ENCODE results near the gene GABRB1.

The GABRB1 gene

GRCh38 chr4:47013373-47013772 is 18.0 kb upstream of the GABRB1 start:
- no peak for DNase-seq
- Histone ChIP-seq H2BK120ac (ENCODE audit: low read depth, low read length) (no peak overlapping the region), H3K4me2 (ENCODE audit: low read length, poor library complexity, severe bottlenecking) (no peak overlapping the region), H3K79me1 (replicated peaks; ENCODE audit: low read length, poor library complexity, severe bottlenecking) (no peaks in the 10 kb centered on the region), H3K4me1 (ENCODE audit: control insufficient read depth, insufficient read depth, low read depth, low read length) (peaks cover 2% of the 10 kb centered on the region), H3K14ac (ENCODE audit: low read length in 2 of 2) (no peak overlapping the region), H2AK5ac (ENCODE audit: low read length, severe bottlenecking) (no peak overlapping the region), H4K91ac (ENCODE audit: low read length) (no peak overlapping the region), H3K4ac (ENCODE audit: low read depth in 1 of 2, low read length in 2 of 2) (no peak overlapping the region), H3K27ac (ENCODE audit: low read length, poor library complexity, severe bottlenecking) (no peak overlapping the region), H2BK5ac (ENCODE audit: low read depth, low read length, poor library complexity, severe bottlenecking) (no peak overlapping the region), H2BK15ac (ENCODE audit: low read depth, poor library complexity, severe bottlenecking) (no peak overlapping the region), H4K8ac (ENCODE audit: low read length) (no peak overlapping the region), H3K18ac (ENCODE audit: low read depth in 1 of 2, low read length in 2 of 2) (no peak overlapping the region), H3K9ac (ENCODE audit: low read length) (no peak overlapping the region), H3K9me3 (ENCODE audit: control insufficient read depth, low read length) (no peaks in the 10 kb centered on the region), H3K27me3 (ENCODE audit: control insufficient read depth in 1 of 2, insufficient read depth in 1 of 2, low read length in 2 of 2) (no peaks in the 10 kb centered on the region), H3K23ac (ENCODE audit: low read length in 2 of 2) (no peak overlapping the region), H2AFZ (ENCODE audit: low read depth, low read length) (no peak overlapping the region), H3K4me3 (ENCODE audit: insufficient read depth in 1 of 2, low read depth in 1 of 2, low read length in 2 of 2) (no peak overlapping the region), H2BK12ac (ENCODE audit: low read length in 2 of 2) (no peak overlapping the region), H3K36me3 (ENCODE audit: control insufficient read depth in 1 of 2, insufficient read depth in 2 of 2, low read depth in 1 of 2, low read length in 2 of 2) (no peaks in the 10 kb centered on the region)
- 93% methylated on average over 2 of the region's 3 CpGs for WGBS

DNA sequence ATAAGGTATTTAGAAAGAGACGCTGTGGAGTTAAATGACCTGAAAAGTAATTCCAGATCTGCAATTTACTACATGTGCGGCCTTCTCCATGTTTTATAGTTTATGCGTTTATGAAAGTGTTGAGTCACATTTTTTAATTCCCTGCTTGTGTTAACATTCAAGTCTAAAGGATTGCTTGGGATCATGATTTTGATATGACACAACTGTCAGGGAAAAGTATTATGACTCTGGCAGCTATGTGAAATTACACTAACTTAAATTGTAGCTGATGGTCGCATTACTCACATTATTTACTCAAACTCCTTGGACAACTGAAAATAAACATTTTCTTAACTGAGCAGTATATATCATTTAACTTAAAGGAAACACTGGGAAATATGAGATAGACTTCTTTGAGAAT is 14.3 kb upstream of the GABRB1 start:
- no peak overlapping the region for H2BK5ac ChIP-seq (ENCODE audit: low read depth, low read length, poor library complexity, severe bottlenecking)
- H3K79me1 ChIP-seq (replicated peaks; ENCODE audit: low read length, poor library complexity, severe bottlenecking), result no peaks in the 10 kb centered on the region
- H3K9me3 ChIP-seq (ENCODE audit: control insufficient read depth, low read length), result no peaks in the 10 kb centered on the region
- H3K4me1 ChIP-seq (ENCODE audit: control insufficient read depth, insufficient read depth, low read depth, low read length), result no peaks in the 10 kb centered on the region
- no peak overlapping the region for H2BK120ac ChIP-seq (ENCODE audit: low read depth, low read length)
- no peak overlapping the region for H3K23ac ChIP-seq (ENCODE audit: low read length in 2 of 2)
- H3K4ac ChIP-seq (ENCODE audit: low read depth in 1 of 2, low read length in 2 of 2), result no peak overlapping the region
- DNase-seq, result peak; percentile 30
- no peak overlapping the region for H3K27ac ChIP-seq (ENCODE audit: low read length, poor library complexity, severe bottlenecking)
- no peak overlapping the region for H2AFZ ChIP-seq (ENCODE audit: low read depth, low read length)
- no peak overlapping the region for H3K4me3 ChIP-seq (ENCODE audit: insufficient read depth in 1 of 2, low read depth in 1 of 2, low read length in 2 of 2)
- no peak overlapping the region for H4K91ac ChIP-seq (ENCODE audit: low read length)
- no peak overlapping the region for H3K9ac ChIP-seq (ENCODE audit: low read length)
- H2AK5ac ChIP-seq (ENCODE audit: low read length, severe bottlenecking), result no peak overlapping the region
- no peak overlapping the region for H2BK12ac ChIP-seq (ENCODE audit: low read length in 2 of 2)
- no peaks in the 10 kb centered on the region for H3K27me3 ChIP-seq (ENCODE audit: control insufficient read depth in 1 of 2, insufficient read depth in 1 of 2, low read length in 2 of 2)
- no peak overlapping the region for H3K14ac ChIP-seq (ENCODE audit: low read length in 2 of 2)
- H3K4me2 ChIP-seq (ENCODE audit: low read length, poor library complexity, severe bottlenecking), result no peak overlapping the region
- H4K8ac ChIP-seq (ENCODE audit: low read length), result no peak overlapping the region
- no peaks in the 10 kb centered on the region for H3K36me3 ChIP-seq (ENCODE audit: control insufficient read depth in 1 of 2, insufficient read depth in 2 of 2, low read depth in 1 of 2, low read length in 2 of 2)
- H3K18ac ChIP-seq (ENCODE audit: low read depth in 1 of 2, low read length in 2 of 2), result no peak overlapping the region
- 88% methylated on average over 2 of the region's 4 CpGs for WGBS
- no peak overlapping the region for H2BK15ac ChIP-seq (ENCODE audit: low read depth, poor library complexity, severe bottlenecking)

DNA sequence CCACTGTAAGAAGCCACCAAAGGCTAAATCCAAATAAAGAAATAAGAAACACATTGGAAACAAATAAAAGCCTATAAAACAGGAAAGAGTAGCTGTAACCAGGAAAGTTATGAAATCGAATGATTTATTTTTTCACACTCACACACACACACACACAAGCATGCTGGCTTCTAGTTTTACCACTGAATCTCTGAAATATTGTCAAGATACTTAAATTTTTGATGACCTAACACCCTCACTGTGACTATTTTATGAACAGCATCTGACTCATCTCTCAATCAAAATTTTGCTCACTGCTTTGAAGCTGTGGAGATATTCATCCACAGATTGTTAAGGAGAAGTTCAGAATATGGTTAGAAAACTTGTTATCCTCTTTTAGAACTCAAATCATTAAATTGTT is 13.9 kb upstream of the GABRB1 start:
- 80% methylated on average over 1 of the region's 1 CpG for WGBS
- no peak overlapping the region for H4K91ac ChIP-seq (ENCODE audit: low read length)
- no peak overlapping the region for H3K18ac ChIP-seq (ENCODE audit: low read depth in 1 of 2, low read length in 2 of 2)
- H3K27me3 ChIP-seq (ENCODE audit: control insufficient read depth in 1 of 2, insufficient read depth in 1 of 2, low read length in 2 of 2), result no peaks in the 10 kb centered on the region
- H3K4ac ChIP-seq (ENCODE audit: low read depth in 1 of 2, low read length in 2 of 2), result no peak overlapping the region
- no peak overlapping the region for H2BK120ac ChIP-seq (ENCODE audit: low read depth, low read length)
- H3K4me3 ChIP-seq (ENCODE audit: insufficient read depth in 1 of 2, low read depth in 1 of 2, low read length in 2 of 2), result no peak overlapping the region
- no peak overlapping the region for H2BK5ac ChIP-seq (ENCODE audit: low read depth, low read length, poor library complexity, severe bottlenecking)
- no peak overlapping the region for H3K4me2 ChIP-seq (ENCODE audit: low read length, poor library complexity, severe bottlenecking)
- no peak overlapping the region for H3K14ac ChIP-seq (ENCODE audit: low read length in 2 of 2)
- H3K23ac ChIP-seq (ENCODE audit: low read length in 2 of 2), result no peak overlapping the region
- H3K9ac ChIP-seq (ENCODE audit: low read length), result no peak overlapping the region
- H2BK12ac ChIP-seq (ENCODE audit: low read length in 2 of 2), result no peak overlapping the region
- H3K9me3 ChIP-seq (ENCODE audit: control insufficient read depth, low read length), result no peaks in the 10 kb centered on the region
- no peak overlapping the region for H2BK15ac ChIP-seq (ENCODE audit: low read depth, poor library complexity, severe bottlenecking)
- H2AK5ac ChIP-seq (ENCODE audit: low read length, severe bottlenecking), result no peak overlapping the region
- peak; percentile 46 for DNase-seq
- no peaks in the 10 kb centered on the region for H3K79me1 ChIP-seq (replicated peaks; ENCODE audit: low read length, poor library complexity, severe bottlenecking)
- no peak overlapping the region for H4K8ac ChIP-seq (ENCODE audit: low read length)
- no peaks in the 10 kb centered on the region for H3K36me3 ChIP-seq (ENCODE audit: control insufficient read depth in 1 of 2, insufficient read depth in 2 of 2, low read depth in 1 of 2, low read length in 2 of 2)
- H3K4me1 ChIP-seq (ENCODE audit: control insufficient read depth, insufficient read depth, low read depth, low read length), result no peaks in the 10 kb centered on the region
- no peak overlapping the region for H2AFZ ChIP-seq (ENCODE audit: low read depth, low read length)
- no peak overlapping the region for H3K27ac ChIP-seq (ENCODE audit: low read length, poor library complexity, severe bottlenecking)

DNA sequence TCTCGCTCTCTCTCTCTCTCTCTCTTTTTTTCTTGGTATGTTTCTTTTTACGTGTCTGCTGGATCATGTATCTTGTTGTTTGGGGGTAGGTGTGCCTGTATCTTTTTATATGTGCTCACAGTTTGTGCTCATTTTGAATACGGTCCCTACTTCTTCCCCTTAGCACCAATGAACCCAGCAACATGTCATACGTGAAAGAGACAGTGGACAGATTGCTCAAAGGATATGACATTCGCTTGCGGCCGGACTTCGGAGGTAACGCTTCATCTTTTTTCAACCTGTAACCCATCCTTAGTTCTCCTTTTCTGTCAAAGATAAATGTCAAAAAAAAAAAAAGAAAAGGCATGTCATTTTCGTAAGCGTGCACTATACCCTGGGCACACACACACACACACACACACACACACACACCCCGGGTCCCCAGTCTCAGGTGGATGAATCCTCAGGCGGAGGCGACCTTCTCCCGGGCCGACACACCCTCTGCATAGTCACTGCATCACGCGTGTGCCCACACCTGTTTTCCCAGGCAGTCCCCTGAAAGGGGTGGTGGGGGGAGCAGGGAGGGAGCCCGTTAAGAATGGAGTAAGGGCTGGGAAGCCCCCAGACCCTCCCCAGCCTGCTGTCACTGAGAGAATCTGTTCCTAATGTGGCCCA is 511 bp downstream of the GABRB1 start:
- H3K79me1 ChIP-seq (replicated peaks; ENCODE audit: low read length, poor library complexity, severe bottlenecking), result no peaks in the 10 kb centered on the region
- peak overlapping the region; percentile 23 to 64 for H3K18ac ChIP-seq (ENCODE audit: low read depth in 1 of 2, low read length in 2 of 2)
- H2BK15ac ChIP-seq (ENCODE audit: low read depth, poor library complexity, severe bottlenecking), result no peak overlapping the region
- peak overlapping the region; percentile 58 to 77 for H3K4me3 ChIP-seq (ENCODE audit: insufficient read depth in 1 of 2, low read depth in 1 of 2, low read length in 2 of 2)
- H3K27ac ChIP-seq (ENCODE audit: low read length, poor library complexity, severe bottlenecking), result no peak overlapping the region
- under 1% methylated on average over 10 of the region's 19 CpGs for WGBS
- peak overlapping the region; percentile 21 for H3K9ac ChIP-seq (ENCODE audit: low read length)
- no peak overlapping the region for H2BK120ac ChIP-seq (ENCODE audit: low read depth, low read length)
- H3K27me3 ChIP-seq (ENCODE audit: control insufficient read depth in 1 of 2, insufficient read depth in 1 of 2, low read length in 2 of 2), result peaks cover 0 to 49% of the 10 kb centered on the region in 2 experiments
- no peaks in the 10 kb centered on the region for H3K9me3 ChIP-seq (ENCODE audit: control insufficient read depth, low read length)
- H3K36me3 ChIP-seq (ENCODE audit: control insufficient read depth in 1 of 2, insufficient read depth in 2 of 2, low read depth in 1 of 2, low read length in 2 of 2), result no peaks in the 10 kb centered on the region
- H3K23ac ChIP-seq (ENCODE audit: low read length in 2 of 2), result no peak overlapping the region
- H2BK5ac ChIP-seq (ENCODE audit: low read depth, low read length, poor library complexity, severe bottlenecking), result no peak overlapping the region
- no peak overlapping the region for H2AK5ac ChIP-seq (ENCODE audit: low read length, severe bottlenecking)
- H3K4ac ChIP-seq (ENCODE audit: low read depth in 1 of 2, low read length in 2 of 2), result peak overlapping the region in 1 of 2 experiments; percentile 55
- no peak overlapping the region for H2BK12ac ChIP-seq (ENCODE audit: low read length in 2 of 2)
- no peak for DNase-seq
- H3K4me2 ChIP-seq (ENCODE audit: low read length, poor library complexity, severe bottlenecking), result peak overlapping the region; percentile 87
- no peak overlapping the region for H3K14ac ChIP-seq (ENCODE audit: low read length in 2 of 2)
- peak overlapping the region; percentile 75 for H2AFZ ChIP-seq (ENCODE audit: low read depth, low read length)
- no peak overlapping the region for H4K91ac ChIP-seq (ENCODE audit: low read length)
- peaks cover 8% of the 10 kb centered on the region for H3K4me1 ChIP-seq (ENCODE audit: control insufficient read depth, insufficient read depth, low read depth, low read length)
- no peak overlapping the region for H4K8ac ChIP-seq (ENCODE audit: low read length)
